Panc1 (cell line): ENCODE data around the gene SMOC2.
"Not testable (repeated sequence)": the region's sequence is repeated elsewhere in the genome, so short reads cannot be mapped to it uniquely, and the experiment has no call there.

Source experiments
- CTCF ChIP-seq: fragments of 450-650 bp; IDR thresholded peaks from 2 replicates; pipeline ENCODE4 v1.5.1; 2017; ENCODE audit warnings: mild to moderate bottlenecking
- POLR2AphosphoS5 ChIP-seq: IDR thresholded peaks from 2 replicates; pipeline ENCODE4 v1.6.1; 2012; ENCODE audit warnings: mild to moderate bottlenecking, low read depth, low read length, moderate library complexity
- SIN3A ChIP-seq: IDR thresholded peaks from 2 replicates; pipeline ENCODE4 v1.6.1; 2012; ENCODE audit warnings: low read depth, mild to moderate bottlenecking, low read length, moderate library complexity, borderline replicate concordance; ENCODE audit not compliant: insufficient read depth
- TF ChIP-seq, protein P1 (sequence below), 2 experiments: IDR thresholded peaks; 2 replicates each; pipeline ENCODE4 v1.6.1; 2011 to 2012; ENCODE audit warnings: low read depth in 2 of 2, control low read depth in 1 of 2, low read length in 1 of 2, mild to moderate bottlenecking in 1 of 2, moderate library complexity in 1 of 2; ENCODE audit not compliant: insufficient read depth in 1 of 2

GRCh38 chr6:168694797-168695196, 253.8 kb downstream of the SMOC2 start:
- TF ChIP-seq, protein P1, sequence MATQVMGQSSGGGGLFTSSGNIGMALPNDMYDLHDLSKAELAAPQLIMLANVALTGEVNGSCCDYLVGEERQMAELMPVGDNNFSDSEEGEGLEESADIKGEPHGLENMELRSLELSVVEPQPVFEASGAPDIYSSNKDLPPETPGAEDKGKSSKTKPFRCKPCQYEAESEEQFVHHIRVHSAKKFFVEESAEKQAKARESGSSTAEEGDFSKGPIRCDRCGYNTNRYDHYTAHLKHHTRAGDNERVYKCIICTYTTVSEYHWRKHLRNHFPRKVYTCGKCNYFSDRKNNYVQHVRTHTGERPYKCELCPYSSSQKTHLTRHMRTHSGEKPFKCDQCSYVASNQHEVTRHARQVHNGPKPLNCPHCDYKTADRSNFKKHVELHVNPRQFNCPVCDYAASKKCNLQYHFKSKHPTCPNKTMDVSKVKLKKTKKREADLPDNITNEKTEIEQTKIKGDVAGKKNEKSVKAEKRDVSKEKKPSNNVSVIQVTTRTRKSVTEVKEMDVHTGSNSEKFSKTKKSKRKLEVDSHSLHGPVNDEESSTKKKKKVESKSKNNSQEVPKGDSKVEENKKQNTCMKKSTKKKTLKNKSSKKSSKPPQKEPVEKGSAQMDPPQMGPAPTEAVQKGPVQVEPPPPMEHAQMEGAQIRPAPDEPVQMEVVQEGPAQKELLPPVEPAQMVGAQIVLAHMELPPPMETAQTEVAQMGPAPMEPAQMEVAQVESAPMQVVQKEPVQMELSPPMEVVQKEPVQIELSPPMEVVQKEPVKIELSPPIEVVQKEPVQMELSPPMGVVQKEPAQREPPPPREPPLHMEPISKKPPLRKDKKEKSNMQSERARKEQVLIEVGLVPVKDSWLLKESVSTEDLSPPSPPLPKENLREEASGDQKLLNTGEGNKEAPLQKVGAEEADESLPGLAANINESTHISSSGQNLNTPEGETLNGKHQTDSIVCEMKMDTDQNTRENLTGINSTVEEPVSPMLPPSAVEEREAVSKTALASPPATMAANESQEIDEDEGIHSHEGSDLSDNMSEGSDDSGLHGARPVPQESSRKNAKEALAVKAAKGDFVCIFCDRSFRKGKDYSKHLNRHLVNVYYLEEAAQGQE (IDR thresholded peaks at IDR 0.05; ENCODE audit: insufficient read depth in 1 of 2, low read depth in 2 of 2, low read length in 1 of 2): not testable (repeated sequence)
- not testable (repeated sequence) for TF ChIP-seq CTCF, POLR2AphosphoS5, SIN3A
